WI38 (cell line): ENCODE measurements around the gene SNX27.
"Not testable (repeated sequence)": the region's sequence is repeated elsewhere in the genome, so short reads cannot be mapped to it uniquely, and the experiment has no call there.

Experiments
- H3K4me3 ChIP-seq: 2 replicates; pipeline ENCODE4 v1.5.1; 2011; ENCODE audit warnings: low read depth, mild to moderate bottlenecking, control low read depth, low read length
- TF ChIP-seq, protein P1 (sequence below): IDR thresholded peaks from 2 replicates; pipeline ENCODE4 v1.5.1; 2012; ENCODE audit warnings: low read depth, mild to moderate bottlenecking, control low read depth, low read length

The SNX27 gene

GRCh38 chr1:151615711-151616504 is 4.1 kb downstream of the SNX27 start:
- H3K4me3 ChIP-seq: no peak overlapping the region
- TF ChIP-seq, protein P1, sequence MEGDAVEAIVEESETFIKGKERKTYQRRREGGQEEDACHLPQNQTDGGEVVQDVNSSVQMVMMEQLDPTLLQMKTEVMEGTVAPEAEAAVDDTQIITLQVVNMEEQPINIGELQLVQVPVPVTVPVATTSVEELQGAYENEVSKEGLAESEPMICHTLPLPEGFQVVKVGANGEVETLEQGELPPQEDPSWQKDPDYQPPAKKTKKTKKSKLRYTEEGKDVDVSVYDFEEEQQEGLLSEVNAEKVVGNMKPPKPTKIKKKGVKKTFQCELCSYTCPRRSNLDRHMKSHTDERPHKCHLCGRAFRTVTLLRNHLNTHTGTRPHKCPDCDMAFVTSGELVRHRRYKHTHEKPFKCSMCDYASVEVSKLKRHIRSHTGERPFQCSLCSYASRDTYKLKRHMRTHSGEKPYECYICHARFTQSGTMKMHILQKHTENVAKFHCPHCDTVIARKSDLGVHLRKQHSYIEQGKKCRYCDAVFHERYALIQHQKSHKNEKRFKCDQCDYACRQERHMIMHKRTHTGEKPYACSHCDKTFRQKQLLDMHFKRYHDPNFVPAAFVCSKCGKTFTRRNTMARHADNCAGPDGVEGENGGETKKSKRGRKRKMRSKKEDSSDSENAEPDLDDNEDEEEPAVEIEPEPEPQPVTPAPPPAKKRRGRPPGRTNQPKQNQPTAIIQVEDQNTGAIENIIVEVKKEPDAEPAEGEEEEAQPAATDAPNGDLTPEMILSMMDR: no peak

GRCh38 chr1:151616505-151616849 is 4.6 kb downstream of the SNX27 start:
- TF ChIP-seq, protein P1: no peak
- no peak overlapping the region for H3K4me3 ChIP-seq

GRCh38 chr1:151618003-151618402 is 6.2 kb downstream of the SNX27 start:
- TF ChIP-seq, protein P1: no peak
- H3K4me3 ChIP-seq: no peak overlapping the region

- H3K4me3 ChIP-seq: no peak overlapping the region
These were observed 6.6 kb downstream of the SNX27 start for GRCh38 chr1:151618470-151618869.

DNA sequence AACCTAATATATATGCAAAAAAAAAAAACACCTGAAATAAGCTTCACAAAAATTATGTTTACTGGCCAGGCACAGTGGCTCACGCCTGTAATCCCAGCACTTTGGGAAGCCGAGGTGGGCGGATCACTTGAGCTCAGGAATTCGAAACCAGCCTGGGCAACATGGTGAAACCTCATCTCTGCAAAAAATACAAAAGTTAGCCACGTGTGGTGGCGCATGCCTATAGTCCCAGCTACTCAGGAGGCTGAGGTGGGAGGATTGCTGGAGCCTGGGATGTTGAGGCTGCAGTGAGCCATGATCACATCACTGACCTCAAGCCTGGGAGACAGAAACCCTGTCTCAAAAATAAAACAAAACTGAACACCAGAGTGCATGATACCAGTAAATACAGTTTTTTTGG is 7.1 kb downstream of the SNX27 start:
- not testable (repeated sequence) for H3K4me3 ChIP-seq

More at GRCh38 chr1:151618470-151618869, 6.6 kb downstream of the SNX27 start:
- TF ChIP-seq, protein P1: no peak

GRCh38 chr1:151619489-151620093 is 7.7 kb downstream of the SNX27 start:
- TF ChIP-seq, protein P1: no peak
- peak overlapping the region; percentile 36 for H3K4me3 ChIP-seq

GRCh38 chr1:151620286-151620685 is 8.4 kb downstream of the SNX27 start:
- TF ChIP-seq, protein P1: no peak
- H3K4me3 ChIP-seq: peak overlapping the region; percentile 36; the same call in 1 of the 2 replicates
